C4-2B (cell line): ENCODE data around the gene DENND1A.

Source experiments
- H3K27ac ChIP-seq: fragments of 450-650 bp; 2 replicates; pipeline ENCODE4 v1.5.1; 2017
- CTCF ChIP-seq: fragments of 450-650 bp; conservative IDR thresholded peaks from 2 replicates; pipeline ENCODE4 v1.5.1; 2017; ENCODE audit warnings: mild to moderate bottlenecking
- ZFX ChIP-seq: fragments of 450-650 bp; IDR thresholded peaks from 2 replicates; pipeline ENCODE4 v1.6.1; 2017

DENND1A gene

DNA sequence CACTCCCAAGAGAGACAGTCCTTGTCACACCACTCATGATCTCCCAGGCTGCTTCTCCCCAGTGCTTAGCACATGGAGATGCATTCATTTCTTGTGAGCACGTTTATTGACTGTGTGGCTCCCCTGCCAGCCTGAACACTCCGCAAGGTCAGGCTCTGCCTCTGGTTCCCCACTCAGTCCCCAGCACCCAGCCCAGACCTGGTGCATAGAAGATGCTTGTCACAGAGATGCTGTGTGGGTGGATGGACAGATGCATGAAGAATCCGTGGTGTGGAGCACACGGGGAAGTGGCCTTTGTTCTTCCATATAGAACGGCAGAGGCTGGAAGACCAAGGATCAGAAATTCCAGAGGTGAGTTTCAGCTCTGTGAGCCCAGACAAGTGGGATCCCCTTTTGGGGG lies 587.7 kb downstream of the DENND1A start:
- TF ChIP-seq CTCF (no peak), ZFX (no peak)
- H3K27ac ChIP-seq = no peak overlapping the region

DNA sequence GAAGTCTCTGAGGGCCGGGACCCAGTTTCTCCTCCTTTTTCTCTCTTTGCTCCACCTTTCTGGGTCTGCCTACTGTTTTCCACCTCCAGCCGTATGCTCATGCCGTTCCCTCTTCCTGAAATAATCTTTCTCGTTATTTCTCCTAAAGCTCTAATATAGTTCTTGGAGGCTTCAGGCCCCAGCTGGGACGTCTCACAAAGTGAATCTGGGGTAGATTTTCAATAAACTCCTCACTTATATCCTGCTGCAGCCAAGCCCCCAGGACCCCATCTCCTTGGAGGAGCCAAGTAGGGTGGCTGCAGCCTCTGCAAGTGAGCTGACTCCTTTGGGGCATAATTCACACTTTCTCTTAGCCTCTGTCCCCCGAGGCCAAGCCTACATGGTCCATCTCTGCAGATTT lies 588.1 kb downstream of the DENND1A start:
- no peak overlapping the region for H3K27ac ChIP-seq

DNA sequence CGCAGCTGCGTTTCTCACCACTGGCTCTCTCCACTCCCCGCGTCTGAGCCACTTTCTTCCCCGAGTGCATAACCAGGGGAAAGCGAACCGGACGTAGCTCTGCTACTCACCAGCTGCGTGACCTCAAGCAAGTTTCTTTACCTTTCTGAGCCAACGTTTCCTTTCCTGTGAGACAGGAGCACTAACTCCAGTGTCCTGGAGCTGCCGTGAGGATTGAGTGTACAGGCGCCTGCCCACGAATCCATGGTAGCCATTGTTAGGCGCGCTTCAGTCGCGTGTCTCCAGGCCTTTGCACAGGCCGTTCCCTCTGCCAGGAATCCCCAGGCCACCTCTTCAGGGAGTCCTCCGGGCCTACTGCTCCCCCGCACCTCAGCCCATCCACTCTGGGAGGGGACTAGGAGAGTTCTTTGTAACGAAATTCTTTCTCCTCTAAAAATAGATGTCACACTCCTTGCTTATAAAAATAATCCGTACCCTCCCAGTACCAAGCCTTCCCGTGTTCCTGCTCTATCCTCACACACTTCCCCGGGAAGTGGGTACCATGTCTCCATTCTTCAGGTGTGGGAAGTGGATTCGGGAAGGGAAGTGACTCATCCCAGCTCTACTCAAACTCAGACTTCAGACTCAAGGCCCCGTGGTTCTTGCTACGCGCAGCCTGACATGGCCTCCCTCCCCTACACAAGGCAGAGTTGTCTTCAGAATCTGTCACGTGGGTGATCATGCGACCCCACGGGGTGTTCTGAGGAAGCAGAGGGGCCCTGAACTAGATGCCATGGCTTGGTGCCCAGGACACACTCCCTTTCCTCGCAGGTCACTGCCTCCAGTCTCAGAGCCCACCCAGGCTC lies 590.0 kb downstream of the DENND1A start:
- no peak overlapping the region for H3K27ac ChIP-seq
- TF ChIP-seq CTCF = no peak
- no peak for TF ChIP-seq ZFX

More for the DNA sequence above, 588.1 kb downstream of the DENND1A start:
- TF ChIP-seq ZFX (no peak), CTCF (no peak)

GRCh38 chr9:123338710-123339665 lies 590.9 kb downstream of the DENND1A start:
- H3K27ac ChIP-seq = no peak overlapping the region
- TF ChIP-seq CTCF (no peak), ZFX (no peak)

GRCh38 chr9:123337971-123338370 lies 592.0 kb downstream of the DENND1A start:
- no peak for TF ChIP-seq ZFX
- TF ChIP-seq CTCF = no peak
- no peak overlapping the region for H3K27ac ChIP-seq

GRCh38 chr9:123336959-123337358 lies 593.0 kb downstream of the DENND1A start:
- TF ChIP-seq CTCF (no peak), ZFX (no peak)
- H3K27ac ChIP-seq = no peak overlapping the region

DNA sequence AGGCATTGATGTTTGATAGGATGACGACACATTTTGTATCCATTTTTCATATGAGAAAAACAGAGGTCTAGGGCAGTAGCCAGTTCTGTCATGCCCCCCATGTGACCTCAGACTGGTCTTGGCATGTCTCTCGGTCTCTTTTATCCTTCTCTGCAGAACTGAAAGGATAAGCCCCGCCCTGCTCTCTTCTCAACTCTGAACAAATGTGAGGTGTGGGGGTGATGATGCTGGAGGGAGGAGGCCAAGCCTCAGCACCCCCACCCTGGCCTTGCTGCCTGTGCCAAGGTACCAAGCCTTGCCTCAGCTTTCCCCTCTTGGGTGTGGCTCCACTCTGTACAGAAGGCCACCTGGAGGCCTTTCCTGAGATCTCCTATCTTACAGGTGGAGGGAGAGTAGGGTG lies 593.5 kb downstream of the DENND1A start:
- no peak for TF ChIP-seq ZFX
- no peak for TF ChIP-seq CTCF

More for the DNA sequence above, 593.5 kb downstream of the DENND1A start:
- no peak overlapping the region for H3K27ac ChIP-seq
